ENCODE measurements around the gene PACS1.

Gene PACS1

GRCh38 chr11:66280428-66280827 lies 210.4 kb downstream of the PACS1 start:
- peak; percentile 76 to 88 for DNase-seq

GRCh38 chr11:66281001-66281400 lies 210.9 kb downstream of the PACS1 start:
- no peak for DNase-seq

- no peak for DNase-seq
Measured at GRCh38 chr11:66281776-66282467, 211.8 kb downstream of the PACS1 start.

GRCh38 chr11:66282468-66283455 lies 212.7 kb downstream of the PACS1 start:
- peak; percentile 92 to 97 for DNase-seq

GRCh38 chr11:66283461-66284105 lies 213.5 kb downstream of the PACS1 start:
- DNase-seq, result no peak

DNA sequence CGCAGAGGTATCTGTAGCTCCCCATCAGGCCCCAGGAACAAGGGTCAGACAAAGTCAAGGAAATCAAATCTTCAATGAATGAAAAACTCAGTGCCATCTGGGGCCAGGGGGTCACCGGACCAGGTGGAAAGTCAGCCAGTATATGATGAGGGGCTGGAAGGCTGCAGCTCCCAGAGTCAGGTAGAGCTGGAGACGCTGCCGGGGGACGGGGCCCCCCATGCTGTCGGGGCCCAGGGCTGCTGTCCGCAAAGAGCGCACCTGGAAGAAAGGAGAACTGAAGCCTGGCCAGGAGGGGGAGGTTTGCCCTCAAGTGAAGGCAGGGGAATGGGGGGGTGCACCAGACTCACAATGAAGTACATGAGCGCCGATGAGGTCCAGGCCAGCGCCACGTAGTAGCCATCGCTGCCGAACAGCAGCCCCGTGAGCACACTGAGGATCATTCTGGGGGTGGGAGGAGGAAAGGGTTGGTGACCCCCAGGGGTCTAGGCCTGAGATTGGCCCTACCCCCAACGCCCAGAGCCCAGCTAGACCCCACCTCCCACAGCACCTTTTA lies 214.5 kb downstream of the PACS1 start:
- DNase-seq, result no peak

- no peak for DNase-seq
Measured at GRCh38 chr11:66285250-66285947, 215.3 kb downstream of the PACS1 start.

DNA sequence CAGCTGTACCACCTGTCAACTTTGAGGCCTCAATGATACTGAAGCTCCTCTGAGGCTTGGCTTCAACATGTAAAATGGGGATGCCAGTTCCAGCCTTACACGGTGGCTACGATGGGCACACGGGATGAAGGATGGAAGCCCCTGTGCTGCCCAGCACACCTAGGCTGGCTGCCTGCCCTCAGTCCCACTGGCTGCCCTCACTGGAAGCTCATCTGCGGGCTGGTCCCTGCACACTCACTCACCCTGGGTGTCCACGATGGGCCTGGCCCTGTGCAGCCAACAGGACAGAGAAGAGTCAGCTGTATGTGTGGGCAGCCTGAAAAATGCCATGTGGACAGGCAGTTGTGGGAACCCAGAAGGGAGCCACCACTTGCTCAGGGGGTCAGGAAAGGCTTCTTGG lies 216.6 kb downstream of the PACS1 start:
- no peak for DNase-seq

DNA sequence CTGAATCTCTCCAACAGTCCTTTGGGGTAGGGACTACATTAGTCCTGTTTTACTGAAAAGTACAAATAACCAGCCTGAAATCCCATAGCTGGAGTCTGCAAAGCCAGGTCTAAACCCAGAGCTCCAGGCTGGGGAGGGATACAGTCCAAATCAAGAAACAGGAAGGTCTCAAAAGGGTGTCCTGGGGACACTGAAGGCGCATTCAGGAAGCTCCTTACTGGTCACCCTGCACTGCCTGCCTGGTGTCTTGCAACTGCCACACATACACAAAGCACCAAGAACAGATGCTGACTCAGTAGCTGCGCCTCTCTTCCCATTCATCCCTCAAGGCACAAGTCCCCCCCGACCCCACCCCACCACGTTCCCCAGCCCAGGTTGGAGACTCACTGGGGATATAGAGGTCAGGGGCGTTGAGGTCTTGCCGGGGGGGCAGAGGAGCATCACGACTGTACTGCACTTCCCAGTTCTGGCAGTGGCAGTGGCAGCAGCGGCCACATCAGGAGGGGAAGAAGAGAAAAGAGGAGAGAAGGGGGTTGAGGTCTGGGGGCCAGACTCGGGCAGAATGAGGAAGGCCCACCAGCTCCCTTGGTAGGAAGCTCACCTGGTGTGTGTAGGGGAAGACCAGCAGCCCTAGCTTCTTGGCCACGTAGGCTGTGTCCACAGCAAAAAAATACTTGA lies 217.3 kb downstream of the PACS1 start:
- DNase-seq, result no peak

- no peak for DNase-seq
Measured at GRCh38 chr11:66287889-66288670, 218.0 kb downstream of the PACS1 start.

DNA sequence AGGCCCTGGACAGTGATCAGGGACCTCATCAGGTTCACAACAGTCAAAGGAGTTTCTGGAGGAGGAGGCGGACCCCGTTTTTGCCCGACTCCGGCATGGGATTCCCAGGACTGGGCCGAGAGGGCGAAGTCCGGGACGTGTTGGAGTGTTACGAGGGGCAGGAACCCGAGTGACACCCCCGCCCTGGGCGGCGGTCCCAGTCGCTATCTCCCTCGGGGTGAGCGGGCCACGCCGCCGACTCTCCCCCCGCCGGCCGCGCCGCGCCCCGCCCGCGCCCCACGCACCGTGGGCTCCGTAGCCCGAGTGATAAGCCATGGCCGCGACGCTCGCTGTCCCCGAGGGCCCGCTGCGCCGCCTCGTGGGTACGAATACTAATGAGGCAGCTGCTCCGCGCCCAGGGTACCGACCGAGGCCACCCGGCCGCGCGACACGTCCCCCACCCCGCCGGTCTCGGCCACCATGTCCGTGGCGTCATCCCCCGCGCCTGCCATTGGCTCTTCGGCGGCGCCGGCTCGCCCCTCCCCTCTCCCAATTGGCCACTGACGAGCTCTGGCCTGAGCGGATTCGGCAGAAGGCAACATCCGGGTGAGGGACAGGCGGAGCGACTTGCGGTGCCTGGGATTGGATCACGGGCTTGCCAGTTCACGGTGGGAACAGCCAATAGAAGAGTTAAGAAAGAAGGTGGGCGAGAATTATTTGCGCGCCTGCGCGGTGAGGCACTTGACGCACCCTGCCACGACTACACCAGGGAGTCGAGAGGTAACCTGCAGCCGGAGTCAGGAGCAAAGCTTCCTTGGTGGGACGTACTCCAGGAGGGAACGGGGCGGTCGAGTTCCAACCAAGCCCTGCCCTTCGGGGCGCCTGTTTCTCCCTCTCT lies 218.8 kb downstream of the PACS1 start, which contains the start of gene YIF1A:
TSS of gene YIF1A (minus strand) at position 473 of the 877 bp plus-strand sequence. CDS start at position 315, 158 bp downstream.
- DNase-seq, result peak; percentile 98 to 99

- no peak for DNase-seq
Measured at GRCh38 chr11:66289548-66290329, 219.7 kb downstream of the PACS1 start.

GRCh38 chr11:66290330-66290621 lies 220.2 kb downstream of the PACS1 start:
- no peak for DNase-seq

DNA sequence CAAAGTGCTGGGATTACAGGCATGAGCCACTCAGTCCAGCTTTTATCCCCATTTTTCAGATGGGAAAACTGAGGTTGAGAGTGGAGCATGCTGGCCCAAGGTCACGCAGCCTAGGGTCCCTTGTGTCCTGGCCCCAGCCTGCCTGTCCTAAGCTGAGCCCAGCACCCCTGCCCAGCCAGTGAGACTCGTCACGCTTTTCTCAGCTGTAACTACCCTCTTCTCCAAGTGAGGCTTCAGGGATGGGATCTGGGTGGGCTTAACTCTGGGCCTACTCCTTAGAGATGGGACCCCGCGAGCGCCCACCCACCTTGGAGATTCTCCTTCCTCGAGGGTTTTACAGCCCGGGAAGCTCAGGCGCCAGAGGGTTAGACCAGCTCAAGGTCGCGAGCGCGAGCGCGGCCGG lies 221.2 kb downstream of the PACS1 start:
- DNase-seq, result no peak

GRCh38 chr11:66291706-66292542 lies 221.9 kb downstream of the PACS1 start, which contains the start of gene TMEM151A:
TMEM151A (plus strand) TSS chr11:66291894; CDS start chr11:66292014, 120 bp downstream.
- DNase-seq, result no peak

GRCh38 chr11:66292543-66293332 lies 222.7 kb downstream of the PACS1 start:
- DNase-seq, result no peak

- no peak for DNase-seq
Measured at GRCh38 chr11:66293352-66293751, 223.3 kb downstream of the PACS1 start.

Data from NCI-H524 (cell line).